COR-L47 (cell line): ENCODE measurements around the gene FAM13A.
"Not testable (repeated sequence)": the region's sequence is repeated elsewhere in the genome, so short reads cannot be mapped to it uniquely, and the experiment has no call there.

ENCODE experiments used
- DNase-seq: peaks from one replicate; lab custom pipeline; 2025; lab: John Stamatoyannopoulos, UW

FAM13A gene

DNA sequence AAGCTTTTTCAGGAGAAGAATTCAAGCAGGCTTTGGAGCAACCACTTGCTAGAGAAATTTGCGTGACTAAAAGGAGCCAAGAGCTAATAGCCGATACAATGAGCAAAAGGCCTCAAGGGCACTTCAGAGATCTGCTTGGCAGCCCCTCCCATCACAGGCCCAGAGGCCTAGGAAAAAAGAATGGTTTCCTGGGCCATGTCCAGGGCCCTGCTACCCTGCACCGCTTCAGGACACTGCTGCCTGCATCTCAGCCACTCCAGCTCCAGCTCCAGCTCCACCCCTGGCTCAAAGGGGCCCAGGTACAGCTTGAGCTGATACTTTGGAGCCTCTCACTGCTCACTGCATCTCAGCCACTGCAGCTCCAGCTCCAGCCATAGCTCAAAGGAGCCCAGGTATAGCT lies 98.9 kb downstream of the FAM13A start:
- no peak for DNase-seq

DNA sequence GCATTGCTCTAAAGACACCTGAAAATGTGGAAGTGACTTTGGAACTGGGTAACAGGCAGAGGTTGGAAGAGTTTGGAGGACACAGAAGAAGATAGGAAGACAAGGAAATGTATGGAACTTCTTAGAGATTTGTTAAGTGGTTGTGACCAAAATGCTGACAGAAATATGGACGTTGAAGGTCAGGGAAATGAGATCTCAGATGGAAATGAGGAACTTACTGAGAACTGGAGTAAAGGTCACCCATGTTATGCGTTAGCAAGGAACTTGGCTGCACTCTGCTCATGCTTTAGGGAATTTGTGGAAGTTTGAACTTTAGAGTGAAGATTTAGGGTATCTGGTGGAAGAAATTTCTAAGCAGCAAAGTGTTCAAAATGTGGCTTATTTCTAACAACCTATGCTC lies 99.4 kb downstream of the FAM13A start:
- DNase-seq, result no peak

DNA sequence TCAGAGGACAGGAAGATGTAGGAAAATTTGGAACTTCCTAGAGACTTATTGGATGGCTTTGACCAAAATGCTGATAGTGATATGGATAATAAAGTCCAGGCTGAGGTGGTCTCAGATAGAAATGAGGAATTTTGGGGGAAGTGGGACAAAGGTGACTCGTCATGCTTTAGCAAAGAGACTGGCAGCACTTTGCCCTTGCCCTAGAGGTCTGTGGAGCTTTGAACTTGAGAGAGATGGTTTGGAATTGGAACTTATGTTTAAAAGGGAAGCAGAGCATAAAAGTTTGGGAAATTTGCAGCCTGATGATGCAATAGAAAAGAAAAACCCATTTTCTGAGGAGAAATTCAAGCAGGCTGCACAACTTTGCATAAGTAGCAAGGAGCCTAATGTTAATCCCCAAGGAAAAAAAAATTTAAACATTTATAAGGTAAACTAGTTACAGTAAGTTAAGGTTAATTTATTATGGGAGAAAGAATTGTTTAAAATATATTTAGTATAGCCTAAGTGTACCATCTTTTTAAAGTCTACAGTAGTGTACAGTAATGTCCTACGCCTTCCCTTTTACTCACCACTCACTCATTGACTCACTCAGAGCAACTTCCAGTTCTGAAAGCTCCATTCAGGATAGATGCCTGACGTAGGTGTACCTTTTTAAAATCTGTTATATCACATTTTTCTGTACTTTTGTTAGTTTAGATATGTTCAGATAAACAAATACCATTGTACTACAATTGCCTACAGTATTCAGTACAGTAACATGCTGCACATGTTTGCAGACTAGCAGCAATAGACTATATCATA lies 101.2 kb downstream of the FAM13A start:
- DNase-seq, result no peak

- DNase-seq, result no peak
Measured at GRCh38 chr4:88953400-88953799, 103.6 kb downstream of the FAM13A start.

DNA sequence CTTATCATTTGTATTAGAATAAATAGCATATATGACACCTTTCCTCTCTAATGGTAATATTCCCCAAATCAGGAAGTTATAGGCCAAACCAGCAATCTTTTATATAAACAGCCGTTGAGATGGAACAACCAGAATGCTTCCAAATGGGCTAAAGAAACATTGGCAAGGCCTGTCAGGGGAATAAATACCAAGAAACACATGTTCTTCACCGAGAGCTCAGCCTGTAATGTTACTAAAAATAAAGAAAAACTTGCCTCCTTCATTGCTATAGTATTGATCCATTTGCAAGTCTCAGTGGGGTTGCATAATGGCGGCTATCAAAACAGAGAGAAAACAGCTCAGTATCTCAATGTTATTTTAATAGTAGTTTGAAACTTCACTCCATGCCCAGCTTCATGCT lies 104.9 kb downstream of the FAM13A start:
- DNase-seq, result no peak

DNA sequence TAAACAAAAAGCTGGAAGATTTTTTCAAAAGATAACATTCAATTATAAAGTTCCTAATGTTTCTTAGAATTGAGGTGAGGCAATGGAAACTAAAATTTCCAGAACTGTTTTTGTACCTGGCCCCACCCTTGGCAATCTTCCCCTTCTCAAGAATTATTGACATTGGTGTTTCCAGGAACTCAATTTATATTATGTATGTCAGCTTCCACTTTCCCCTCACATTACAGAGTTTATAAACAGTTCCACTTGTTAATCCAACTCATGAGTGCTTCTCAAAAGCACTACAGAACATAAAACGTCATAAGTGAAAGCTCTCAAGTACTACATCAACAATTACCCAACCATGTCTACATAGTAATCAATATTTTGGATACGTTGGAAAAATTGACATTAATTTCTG lies 107.4 kb downstream of the FAM13A start:
- no peak for DNase-seq

DNA sequence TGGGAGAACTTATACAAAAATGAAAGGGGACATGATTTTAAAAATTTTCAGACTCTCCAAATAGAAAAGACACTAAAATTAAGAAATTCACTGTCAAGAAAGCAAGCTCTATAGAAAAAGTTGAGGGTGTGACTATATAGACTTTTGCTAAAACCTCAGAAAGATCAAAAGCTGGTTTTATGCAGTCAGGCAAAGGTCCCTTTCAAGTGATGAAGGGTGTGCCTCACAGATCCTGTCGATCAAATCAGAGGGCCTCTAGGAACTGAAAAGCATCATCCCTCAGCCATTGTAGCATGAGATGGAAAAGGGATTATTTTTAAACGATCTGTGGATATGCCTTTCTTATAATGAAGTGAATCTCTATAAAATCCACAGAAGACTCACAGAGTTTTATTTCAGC lies 116.5 kb downstream of the FAM13A start:
- no peak for DNase-seq

DNA sequence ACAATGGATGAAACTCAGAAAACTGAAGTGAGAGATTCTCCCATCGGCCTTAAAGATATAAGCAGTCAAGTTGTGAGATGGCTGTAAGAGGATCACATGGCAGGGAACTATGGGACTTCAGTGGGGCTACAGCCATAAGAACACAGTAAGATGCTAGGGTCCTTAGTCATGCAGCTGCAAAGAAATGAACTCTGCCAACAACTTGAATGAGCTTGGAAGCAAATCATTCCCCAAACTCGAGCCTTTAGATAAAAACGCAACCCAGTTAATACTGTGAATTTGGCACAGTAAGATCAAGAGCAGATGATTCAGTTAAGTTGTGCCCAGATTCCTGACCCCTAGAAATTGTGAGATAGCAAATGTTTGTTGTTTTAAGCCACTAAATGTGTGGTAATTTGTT lies 117.3 kb downstream of the FAM13A start:
- DNase-seq, result no peak

DNA sequence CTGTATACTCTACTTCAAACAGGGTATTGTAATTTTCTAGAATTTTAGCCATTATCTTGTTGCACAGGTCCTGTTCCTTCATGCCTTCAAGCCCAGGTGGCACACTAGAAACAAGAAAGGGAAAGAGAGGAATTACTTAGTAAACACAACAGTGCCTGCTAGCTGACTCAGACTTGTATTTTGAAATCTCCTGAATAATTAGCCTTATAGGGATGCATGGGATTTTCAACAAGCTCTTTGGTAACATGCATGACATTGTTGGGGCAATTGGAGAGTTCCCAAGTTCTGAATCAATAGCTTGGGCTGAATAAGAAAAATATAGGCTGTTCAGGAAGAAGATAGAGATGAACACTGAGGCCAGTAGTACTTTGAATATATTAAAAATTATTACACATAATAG lies 118.8 kb downstream of the FAM13A start:
- no peak for DNase-seq

DNA sequence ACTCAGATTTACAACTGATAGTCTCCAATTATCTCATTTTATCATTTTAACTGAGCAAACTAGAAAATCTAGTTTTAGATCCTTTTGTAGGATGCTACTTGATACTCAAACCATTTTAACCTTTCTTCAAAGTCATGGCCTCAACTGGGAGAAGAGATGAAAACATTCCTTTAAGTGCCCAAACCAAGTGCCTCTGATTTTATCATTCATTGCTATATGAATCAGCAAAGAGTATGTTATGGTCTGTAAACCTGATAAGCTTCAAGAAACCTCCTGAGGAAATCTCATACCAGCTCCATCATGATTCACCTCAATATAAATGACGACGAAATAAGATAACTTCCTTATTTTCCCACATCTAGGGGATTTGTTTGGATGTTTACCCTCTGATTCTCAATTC lies 119.9 kb downstream of the FAM13A start:
- DNase-seq, result no peak

DNA sequence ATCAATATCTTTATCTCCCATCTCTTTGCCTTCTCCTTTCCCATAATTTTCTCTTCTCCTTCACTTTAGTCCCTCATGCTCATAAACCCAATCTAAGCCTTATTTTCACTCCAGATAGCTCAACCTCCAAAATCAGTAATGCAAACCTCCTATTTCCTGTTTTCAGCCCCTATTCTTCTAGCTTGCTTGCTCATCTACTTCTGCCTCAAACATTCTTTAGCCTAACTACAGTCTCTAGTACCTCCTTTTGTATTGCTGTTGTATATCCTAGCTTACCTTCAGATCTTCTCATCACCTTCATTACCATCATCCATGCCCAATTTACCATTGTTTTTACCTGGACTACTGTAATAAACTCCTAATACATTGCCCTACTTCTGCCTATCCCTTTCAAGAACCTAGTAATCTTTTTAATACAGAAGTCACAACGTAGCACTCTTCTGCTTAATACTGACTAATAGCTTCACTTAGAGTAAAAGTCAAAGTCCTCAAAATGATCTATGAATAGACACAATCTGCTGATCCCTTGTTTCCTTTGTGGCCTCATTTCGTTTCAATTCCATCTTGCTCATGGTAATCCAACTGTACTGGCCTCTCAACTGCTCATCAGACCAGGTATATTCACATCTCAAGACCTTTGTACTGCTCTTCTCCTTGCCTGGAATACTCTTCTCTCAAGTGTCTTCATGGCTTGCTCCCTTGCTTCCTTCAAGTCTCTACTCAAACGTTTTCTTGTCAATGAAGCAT lies 123.4 kb downstream of the FAM13A start:
- no peak for DNase-seq

DNA sequence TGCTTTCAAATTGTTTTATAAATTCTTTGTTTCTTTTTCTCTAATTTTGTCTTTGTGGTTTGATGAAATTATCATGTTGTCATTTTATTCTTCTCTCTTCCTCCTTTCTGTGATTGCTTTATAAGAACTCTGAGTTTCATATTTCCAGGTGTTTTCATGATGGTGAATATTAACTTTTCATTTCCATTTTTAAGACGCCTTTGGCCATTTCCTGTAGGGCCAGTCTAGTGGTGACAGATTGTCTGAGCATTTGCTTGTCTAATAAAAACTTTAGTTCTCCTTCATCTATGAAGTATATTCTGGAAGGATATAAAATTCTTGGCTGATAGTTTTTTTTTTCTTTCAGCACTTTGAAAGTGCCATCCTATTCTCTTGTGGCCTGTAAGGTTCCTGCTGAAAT lies 128.1 kb downstream of the FAM13A start:
- no peak for DNase-seq

GRCh38 chr4:88927420-88927819 lies 129.6 kb downstream of the FAM13A start:
- no peak for DNase-seq

- no peak for DNase-seq
Measured at GRCh38 chr4:88919056-88919455, 137.9 kb downstream of the FAM13A start.

- DNase-seq, result not testable (repeated sequence)
Measured at GRCh38 chr4:88913181-88913580, 143.8 kb downstream of the FAM13A start.

DNA sequence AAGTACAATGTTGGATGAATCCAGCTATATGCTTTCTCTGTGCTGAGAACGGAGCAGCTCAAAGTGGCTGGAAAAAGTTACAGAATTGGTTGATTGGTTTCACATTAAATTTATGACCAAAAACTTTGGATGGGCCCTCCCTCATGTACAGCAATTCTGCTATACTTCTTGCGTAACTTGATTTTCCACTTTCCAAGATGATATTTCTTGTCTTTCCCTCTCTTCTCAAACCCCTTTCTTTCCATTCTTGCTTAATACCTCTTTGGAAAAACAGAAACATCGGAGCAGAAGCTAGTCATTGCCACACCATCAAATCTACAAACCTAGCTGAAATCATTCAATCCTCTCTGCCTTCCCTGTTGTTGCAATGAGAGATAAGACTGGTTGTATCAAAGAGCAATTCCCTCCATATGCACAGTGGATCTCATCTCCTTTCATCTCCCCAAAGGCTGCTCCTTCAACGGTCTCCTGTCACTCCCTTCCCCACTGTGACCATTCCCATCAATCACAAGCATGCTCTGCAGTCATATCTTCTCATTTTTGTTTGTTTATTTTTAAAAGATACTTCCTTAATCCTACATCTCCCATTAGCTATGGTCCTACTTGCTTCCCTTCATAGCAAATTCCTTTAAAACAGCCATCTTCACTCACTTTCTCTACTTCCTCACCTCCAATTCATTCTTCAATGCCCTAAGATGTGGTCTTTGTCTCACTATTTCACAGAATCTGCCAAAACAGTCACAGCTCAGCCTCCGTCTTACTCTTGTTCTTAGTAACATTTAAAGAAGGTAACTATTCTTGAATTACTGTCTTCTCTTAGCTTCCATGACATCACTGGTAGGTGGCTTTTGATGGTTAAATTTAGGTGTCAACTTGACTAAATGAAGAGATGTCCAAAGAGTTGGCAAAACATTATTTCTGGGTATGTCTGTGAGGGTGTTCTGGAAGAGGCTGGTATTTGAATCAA lies 145.5 kb downstream of the FAM13A start:
- DNase-seq, result no peak

DNA sequence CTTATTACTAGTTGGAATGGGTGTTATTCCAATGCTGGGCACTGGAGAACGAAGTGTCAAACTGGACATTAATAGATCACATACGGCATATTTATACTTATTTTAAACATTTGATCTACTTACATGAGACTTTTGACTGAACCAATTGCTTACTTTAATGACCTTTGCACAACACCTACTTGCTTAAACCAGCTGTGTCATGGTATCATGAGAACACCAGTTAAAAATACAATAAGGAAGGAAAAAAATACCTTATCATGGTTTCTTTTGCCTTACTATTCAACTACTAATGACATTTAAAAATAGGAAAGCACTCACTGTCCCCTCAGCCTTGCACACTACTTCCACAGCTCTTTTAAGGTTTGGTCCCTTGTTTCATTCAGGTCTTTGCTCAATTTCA lies 146.9 kb downstream of the FAM13A start:
- no peak for DNase-seq

DNA sequence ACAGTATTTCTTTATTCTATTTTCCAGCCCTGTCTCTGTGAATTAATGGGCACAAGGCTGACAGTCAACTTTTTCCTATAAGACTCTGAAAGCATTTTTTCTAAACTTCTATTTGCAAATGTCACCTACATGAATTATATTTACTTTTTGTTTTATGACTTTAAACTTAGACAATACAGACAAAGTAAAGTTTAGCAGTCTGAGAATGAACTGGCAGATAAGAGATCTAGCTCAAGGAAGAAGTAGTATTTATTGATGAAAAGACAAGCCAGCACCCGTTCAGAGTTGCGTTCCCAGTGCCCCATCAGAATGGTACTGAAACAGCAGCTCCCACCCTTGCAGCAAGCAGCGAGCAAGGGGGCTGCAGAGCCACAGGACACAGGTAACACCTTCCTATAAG lies 148.5 kb downstream of the FAM13A start:
- DNase-seq, result no peak

DNA sequence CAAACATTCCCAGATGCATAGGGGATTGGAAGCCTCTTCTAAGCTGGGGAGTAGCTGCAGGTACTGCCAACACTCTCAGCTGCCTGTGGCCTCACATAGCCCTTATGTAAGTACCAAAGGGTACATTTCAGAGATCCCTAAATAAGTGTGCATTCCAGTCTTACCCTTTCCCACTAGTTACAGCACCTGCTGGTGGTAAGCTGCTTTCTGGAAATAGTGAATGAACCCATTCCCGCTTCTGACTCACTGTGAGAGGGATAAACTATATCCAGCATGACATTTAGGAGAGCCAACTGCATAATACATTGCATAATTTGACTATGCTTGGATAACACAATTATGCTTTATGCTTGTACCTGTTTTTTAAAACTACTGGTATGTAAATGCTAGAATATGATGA lies 149.0 kb downstream of the FAM13A start:
- DNase-seq, result no peak

DNA sequence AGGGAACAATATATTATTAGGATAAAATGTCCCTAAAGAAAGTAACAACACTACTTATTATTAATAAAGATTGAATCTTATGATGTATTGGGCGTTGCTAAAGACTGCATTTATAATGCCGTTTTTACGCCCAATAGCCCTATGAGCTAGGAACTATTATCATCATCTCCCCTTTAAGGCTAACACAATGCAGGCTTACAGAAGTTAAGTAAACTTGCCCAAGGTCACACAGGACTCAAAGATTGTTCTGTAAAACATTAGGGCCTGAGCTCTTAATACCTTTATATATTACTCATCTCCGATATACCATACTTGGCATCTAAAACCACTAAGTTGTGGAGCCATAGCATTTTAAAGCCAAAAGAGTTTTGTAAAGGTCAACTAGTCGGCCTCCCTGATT lies 149.5 kb downstream of the FAM13A start:
- DNase-seq, result no peak

GRCh38 chr4:88904240-88904639 lies 152.7 kb downstream of the FAM13A start:
- DNase-seq, result not testable (repeated sequence)

DNA sequence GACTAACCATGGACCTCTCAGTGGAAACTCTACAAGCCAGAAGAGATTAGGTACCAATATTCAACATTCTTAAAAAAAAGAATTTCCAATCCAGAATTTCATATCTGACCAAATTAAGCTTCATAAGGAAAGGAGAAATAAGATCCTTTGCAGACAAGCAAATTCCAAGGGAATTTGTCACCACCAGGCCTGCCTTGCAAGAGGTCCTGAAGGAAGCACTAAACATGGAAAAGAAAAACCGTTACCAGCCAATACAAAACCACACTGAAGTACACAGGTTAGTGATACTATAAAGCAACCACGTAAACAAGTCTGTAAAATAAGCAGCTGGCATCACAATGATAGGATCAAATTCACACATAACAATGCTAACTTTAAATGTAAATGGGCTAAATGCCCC lies 156.6 kb downstream of the FAM13A start:
- DNase-seq, result no peak
